Mucosa of descending colon (tissue), 3 donors: ENCODE results near the gene CLOCK. TPM values are rescaled to one million over a fixed set of nuclear protein-coding genes. Genes with fewer than 3 reads are reported as not detected.

ENCODE experiments used
- ATAC-seq: fragments of 200-7000 bp; cut with Tn5 transposase; one replicate; pipeline ENCODE4 v1.9.1; 2020; ENCODE audit warnings: mild to moderate bottlenecking, moderate library complexity
- DNase-seq, 3 donors: peaks; one replicate each; pipeline ENCODE4 v3.0.0-alpha.2; 2020
- H3K36me3 ChIP-seq: fragments of 200-600 bp; one replicate; pipeline ENCODE4 v1.8.0; 2021; ENCODE audit warnings: low read depth, mild to moderate bottlenecking
- H3K4me1 ChIP-seq: fragments of 200-600 bp; one replicate; pipeline ENCODE4 v1.8.0; 2021; ENCODE audit warnings: low read depth, mild to moderate bottlenecking
- H3K4me3 ChIP-seq: fragments of 200-600 bp; one replicate; pipeline ENCODE4 v1.8.0; 2021; ENCODE audit warnings: mild to moderate bottlenecking
- H3K9me3 ChIP-seq: fragments of 200-600 bp; one replicate; pipeline ENCODE4 v1.8.0; 2021; ENCODE audit warnings: mild to moderate bottlenecking
- intact Hi-C, 2 donors: fragments of 100-400 bp; cut with DNase I in 1 of 2; cut with micrococcal nuclease in 1 of 2; formaldehyde crosslinking; loops; one replicate each; pipeline versions ENCODE4 v1.11.0 to v1.11.1; 2022; cut with DNase I, micrococcal nuclease
- total RNA-seq, 3 donors: library from RNA; stranded (reverse); fragmentation: NEBNext Ultra II Directional in 2 of 3; extraction: Animal tissue kit (Norgen Biotek cat#: 25700) in 2 of 3; gene quantifications; one replicate each; pipeline versions ENCODE4 v1.2.1 to v1.2.4, GENCODE V29; 2021 to 2023
- TF ChIP-seq, protein P1 (sequence below): fragments of 200-600 bp; IDR thresholded peaks from one replicate; pipeline ENCODE4 v1.8.0; 2022; ENCODE audit warnings: antibody characterized with exemption, mild to moderate bottlenecking
- donor health status: DM: no; HTN: no; CAD: no; lungs with moderate emphysema.
- donor health status: DM: no; HTN: no; CAD: no.
- donor health status: DM: no; HTN: yes; CAD: no.

Gene CLOCK
- total RNA-seq, 3 donors from 2014 or later = 17.4 to 33.1 (median 25.3) TPM

DNA sequence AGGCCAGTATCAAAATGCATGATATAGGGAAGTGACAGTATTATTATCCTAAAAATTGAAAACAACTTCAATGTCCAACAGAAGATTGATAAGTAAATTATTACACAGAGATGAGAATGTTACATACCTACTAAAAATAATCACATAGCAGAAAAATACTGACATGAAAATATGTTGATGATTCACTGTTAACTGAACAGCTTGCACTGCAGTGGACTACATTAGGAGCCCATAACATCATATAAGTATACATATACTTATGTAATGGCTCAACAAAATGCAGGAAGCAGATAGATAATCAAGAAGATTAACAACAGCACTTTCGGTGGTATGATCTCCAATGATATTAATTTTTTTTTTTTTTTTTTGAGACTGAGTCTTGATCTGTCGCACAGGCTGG is 7.1 kb downstream of the CLOCK start:
- DNase-seq (no peak), ATAC-seq (no peak)
- Histone ChIP-seq H3K36me3 (no peaks in the 10 kb centered on the region), H3K9me3 (no peaks in the 10 kb centered on the region), H3K4me1 (peaks cover 5% of the 10 kb centered on the region), H3K4me3 (no peak overlapping the region)
- intact Hi-C loops = no loop called here
- TF ChIP-seq, protein P1, sequence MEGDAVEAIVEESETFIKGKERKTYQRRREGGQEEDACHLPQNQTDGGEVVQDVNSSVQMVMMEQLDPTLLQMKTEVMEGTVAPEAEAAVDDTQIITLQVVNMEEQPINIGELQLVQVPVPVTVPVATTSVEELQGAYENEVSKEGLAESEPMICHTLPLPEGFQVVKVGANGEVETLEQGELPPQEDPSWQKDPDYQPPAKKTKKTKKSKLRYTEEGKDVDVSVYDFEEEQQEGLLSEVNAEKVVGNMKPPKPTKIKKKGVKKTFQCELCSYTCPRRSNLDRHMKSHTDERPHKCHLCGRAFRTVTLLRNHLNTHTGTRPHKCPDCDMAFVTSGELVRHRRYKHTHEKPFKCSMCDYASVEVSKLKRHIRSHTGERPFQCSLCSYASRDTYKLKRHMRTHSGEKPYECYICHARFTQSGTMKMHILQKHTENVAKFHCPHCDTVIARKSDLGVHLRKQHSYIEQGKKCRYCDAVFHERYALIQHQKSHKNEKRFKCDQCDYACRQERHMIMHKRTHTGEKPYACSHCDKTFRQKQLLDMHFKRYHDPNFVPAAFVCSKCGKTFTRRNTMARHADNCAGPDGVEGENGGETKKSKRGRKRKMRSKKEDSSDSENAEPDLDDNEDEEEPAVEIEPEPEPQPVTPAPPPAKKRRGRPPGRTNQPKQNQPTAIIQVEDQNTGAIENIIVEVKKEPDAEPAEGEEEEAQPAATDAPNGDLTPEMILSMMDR = no peak

DNA sequence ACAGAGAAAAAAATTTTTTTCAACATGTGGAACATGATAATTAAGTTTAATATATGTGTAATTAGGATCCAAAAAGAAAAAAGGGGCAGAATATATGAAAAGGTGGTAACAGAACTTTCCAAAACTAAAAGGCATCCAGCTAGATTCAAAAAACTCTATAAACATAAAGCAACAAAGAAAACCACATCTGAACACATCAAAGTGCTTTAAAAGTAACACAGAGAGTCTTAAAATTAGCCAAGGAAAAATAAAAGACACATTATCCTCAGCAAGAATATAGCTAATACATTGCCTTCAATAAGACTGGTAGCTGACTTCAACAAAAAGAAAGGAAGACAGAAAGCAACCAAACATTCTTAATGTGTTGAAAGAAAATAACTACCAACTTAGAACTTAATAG is 8.2 kb downstream of the CLOCK start:
- TF ChIP-seq, protein P1 = no peak
- Histone ChIP-seq H3K9me3 (no peaks in the 10 kb centered on the region), H3K4me3 (no peak overlapping the region), H3K4me1 (no peaks in the 10 kb centered on the region), H3K36me3 (no peaks in the 10 kb centered on the region)
- intact Hi-C loops = no loop called here
- ATAC-seq (no peak), DNase-seq (no peak)

DNA sequence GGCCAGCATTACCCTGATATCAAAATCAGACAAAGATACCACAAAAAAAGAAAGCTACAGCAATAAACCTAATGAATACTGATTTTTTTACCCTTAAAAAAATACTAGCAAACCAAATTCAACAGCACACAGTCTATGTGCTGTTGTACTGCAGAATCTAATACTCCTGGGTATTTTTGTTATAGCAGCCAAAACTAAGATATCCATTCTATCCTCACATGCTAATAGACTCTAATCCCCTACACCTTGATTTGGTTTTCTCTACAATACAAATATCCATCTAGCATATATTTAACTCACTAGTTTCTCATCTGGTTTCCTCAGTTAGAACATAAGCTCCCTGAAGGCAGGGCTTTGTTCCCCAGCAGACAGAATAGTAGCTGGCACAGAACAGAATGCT is 12.4 kb downstream of the CLOCK start:
- intact Hi-C loops = no loop called here

DNA sequence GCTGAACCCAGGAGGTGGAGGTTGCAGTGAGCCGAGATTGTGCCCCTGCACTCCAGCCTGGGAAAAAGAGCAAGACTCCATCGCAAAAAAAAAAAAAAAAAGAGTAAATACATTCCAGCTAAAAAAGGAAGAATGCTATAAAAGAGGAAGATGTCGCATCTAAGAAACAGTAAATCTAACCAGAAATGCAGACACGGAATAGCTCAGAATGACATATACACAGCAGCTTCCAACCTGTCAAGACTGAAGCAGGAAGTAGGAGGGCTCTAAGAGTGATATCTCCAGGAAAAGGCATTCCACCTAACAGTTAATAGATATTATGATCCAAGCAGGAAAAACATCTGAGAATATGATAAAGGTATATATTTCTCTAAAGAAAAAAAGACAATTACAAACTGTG is 16.0 kb downstream of the CLOCK start:
- DNase-seq = no peak
- no peaks in the 10 kb centered on the region for H3K4me1 ChIP-seq
- H3K4me3 ChIP-seq = no peak overlapping the region
- TF ChIP-seq, protein P1 = no peak
- no peaks in the 10 kb centered on the region for H3K36me3 ChIP-seq
- intact Hi-C loops = no loop called here
- ATAC-seq = no peak
- H3K9me3 ChIP-seq = no peaks in the 10 kb centered on the region

More for the DNA sequence above, 12.4 kb downstream of the CLOCK start:
- ATAC-seq = no peak
- no peaks in the 10 kb centered on the region for H3K36me3 ChIP-seq
- H3K4me3 ChIP-seq = no peak overlapping the region
- TF ChIP-seq, protein P1 = no peak
- no peaks in the 10 kb centered on the region for H3K4me1 ChIP-seq
- H3K9me3 ChIP-seq = no peaks in the 10 kb centered on the region
- DNase-seq = no peak

DNA sequence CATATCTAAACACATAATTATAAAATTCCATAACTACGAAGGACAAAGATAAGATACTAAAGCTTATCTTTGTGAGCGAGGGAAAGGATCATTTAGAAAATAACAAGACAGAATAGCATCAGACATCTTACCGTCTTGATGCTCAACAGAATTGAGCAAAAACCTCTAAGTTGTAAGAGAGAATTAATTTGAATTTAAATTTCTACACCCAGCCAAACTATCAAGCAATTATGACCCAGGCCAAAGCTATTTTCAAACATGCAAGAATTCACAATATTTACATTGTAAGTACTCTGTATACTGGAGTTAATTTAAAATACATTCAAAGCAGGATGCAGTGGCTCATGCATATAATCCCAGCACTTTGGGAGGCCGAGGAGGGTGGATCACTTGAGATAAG is 16.5 kb downstream of the CLOCK start:
- H3K9me3 ChIP-seq = no peaks in the 10 kb centered on the region
- ATAC-seq (no peak), DNase-seq (no peak)
- intact Hi-C loops = no loop called here
- TF ChIP-seq, protein P1 = no peak
- H3K4me3 ChIP-seq = no peak overlapping the region
- no peaks in the 10 kb centered on the region for H3K4me1 ChIP-seq
- no peaks in the 10 kb centered on the region for H3K36me3 ChIP-seq

DNA sequence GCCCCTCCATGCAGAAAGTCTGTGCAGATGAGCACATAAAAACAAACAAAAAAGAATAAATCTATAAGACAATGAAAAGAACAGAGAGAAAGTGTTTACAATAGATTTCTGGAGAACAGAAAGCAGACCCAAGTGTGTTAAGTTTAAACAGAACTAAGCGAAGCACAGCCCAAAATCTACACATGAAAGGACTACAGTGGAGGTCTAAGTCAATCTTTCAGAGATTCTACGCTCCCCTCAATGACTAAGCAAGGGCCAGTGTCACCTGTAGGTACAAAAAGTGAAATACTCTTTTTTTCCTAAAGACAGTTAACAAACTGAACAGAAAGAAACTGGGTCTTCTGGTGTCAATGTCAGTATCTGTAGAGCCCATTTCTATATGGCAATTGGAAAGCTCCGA is 18.2 kb downstream of the CLOCK start:
- DNase-seq (no peak), ATAC-seq (no peak)
- Histone ChIP-seq H3K9me3 (no peaks in the 10 kb centered on the region), H3K36me3 (no peaks in the 10 kb centered on the region), H3K4me1 (no peaks in the 10 kb centered on the region), H3K4me3 (no peak overlapping the region)
- TF ChIP-seq, protein P1 = no peak
- intact Hi-C loops = no loop called here
